Skeletal muscle cell (primary cell): ENCODE data around the gene ZNF592.
"Not testable (repeated sequence)": the region's sequence is repeated elsewhere in the genome, so short reads cannot be mapped to it uniquely, and the experiment has no call there.

Experiments used
- DNase-seq: peaks from one replicate; pipeline ENCODE4 v3.0.0-alpha.2; 2010; ENCODE audit warnings: low read depth
- H3K4me3 ChIP-seq: 2 replicates; pipeline ENCODE4 v1.5.1; 2011; ENCODE audit warnings: low read depth, mild to moderate bottlenecking, control low read depth, low read length, moderate library complexity

The ZNF592 gene

GRCh38 chr15:84741121-84741520, 7.3 kb upstream of the ZNF592 start:
- DNase-seq: no peak
- no peak overlapping the region for H3K4me3 ChIP-seq

- peak overlapping the region; percentile 62 for H3K4me3 ChIP-seq
- no peak for DNase-seq
Observed at GRCh38 chr15:84747416-84748273, 747 bp upstream of the ZNF592 start.

GRCh38 chr15:84749111-84749991, 959 bp downstream of the ZNF592 start:
- H3K4me3 ChIP-seq: peak overlapping the region; percentile 93
- DNase-seq: no peak

- no peak overlapping the region for H3K4me3 ChIP-seq
- DNase-seq: no peak
Observed at GRCh38 chr15:84750583-84751092, 2.2 kb downstream of the ZNF592 start.

- DNase-seq, H3K4me3 ChIP-seq: not testable (repeated sequence)
Observed at GRCh38 chr15:84751721-84752120, 3.3 kb downstream of the ZNF592 start.

GRCh38 chr15:84752195-84752594, 3.8 kb downstream of the ZNF592 start:
- DNase-seq: no peak
- H3K4me3 ChIP-seq: no peak overlapping the region

GRCh38 chr15:84752700-84753099, 4.3 kb downstream of the ZNF592 start:
- DNase-seq: no peak
- no peak overlapping the region for H3K4me3 ChIP-seq

GRCh38 chr15:84754889-84755288, 6.5 kb downstream of the ZNF592 start:
- not testable (repeated sequence) for DNase-seq, H3K4me3 ChIP-seq

GRCh38 chr15:84755736-84756527, 7.5 kb downstream of the ZNF592 start:
- no peak overlapping the region for H3K4me3 ChIP-seq
- no peak for DNase-seq

- no peak overlapping the region for H3K4me3 ChIP-seq
- no peak for DNase-seq
Observed at GRCh38 chr15:84759018-84759417, 10.6 kb downstream of the ZNF592 start.

GRCh38 chr15:84760219-84760618, 11.8 kb downstream of the ZNF592 start:
- no peak overlapping the region for H3K4me3 ChIP-seq
- no peak for DNase-seq

- H3K4me3 ChIP-seq: no peak overlapping the region
- no peak for DNase-seq
Observed at GRCh38 chr15:84761607-84762131, 13.3 kb downstream of the ZNF592 start.

- DNase-seq: no peak
- H3K4me3 ChIP-seq: no peak overlapping the region
Observed at GRCh38 chr15:84762840-84763572, 14.6 kb downstream of the ZNF592 start.

- no peak for DNase-seq
Observed at GRCh38 chr15:84764585-84764984, 16.2 kb downstream of the ZNF592 start.

GRCh38 chr15:84764989-84765388, 16.6 kb downstream of the ZNF592 start:
- no peak overlapping the region for H3K4me3 ChIP-seq
- no peak for DNase-seq

More at GRCh38 chr15:84764585-84764984, 16.2 kb downstream of the ZNF592 start:
- no peak overlapping the region for H3K4me3 ChIP-seq

- H3K4me3 ChIP-seq: no peak overlapping the region
- DNase-seq: no peak
Observed at GRCh38 chr15:84765675-84766074, 17.3 kb downstream of the ZNF592 start.

GRCh38 chr15:84766461-84767035, 18.2 kb downstream of the ZNF592 start:
- no peak for DNase-seq
- no peak overlapping the region for H3K4me3 ChIP-seq

GRCh38 chr15:84772031-84772430, 23.6 kb downstream of the ZNF592 start:
- DNase-seq: no peak
- no peak overlapping the region for H3K4me3 ChIP-seq
